ENCODE results near the gene FBLN7.

The FBLN7 gene

GRCh38 chr2:112140899-112141625, 2.9 kb downstream of the FBLN7 start:
- DNase-seq (ENCODE audit: low spot score) = no peak

- DNase-seq (ENCODE audit: low spot score) = no peak
These were observed 3.4 kb downstream of the FBLN7 start for GRCh38 chr2:112141626-112142007.

- no peak for DNase-seq (ENCODE audit: low spot score)
These were observed 4.4 kb downstream of the FBLN7 start for GRCh38 chr2:112142525-112143078.

GRCh38 chr2:112143150-112143549, 5.0 kb downstream of the FBLN7 start:
- DNase-seq (ENCODE audit: low spot score) = no peak

- DNase-seq (ENCODE audit: low spot score) = no peak
These were observed 6.8 kb downstream of the FBLN7 start for GRCh38 chr2:112144966-112145365.

- DNase-seq (ENCODE audit: low spot score) = no peak
These were observed 9.4 kb downstream of the FBLN7 start for GRCh38 chr2:112147382-112148168.

- DNase-seq (ENCODE audit: low spot score) = peak; percentile 5
These were observed 10.3 kb downstream of the FBLN7 start for GRCh38 chr2:112148477-112148876.

- DNase-seq (ENCODE audit: low spot score) = no peak
These were observed 11.0 kb downstream of the FBLN7 start for GRCh38 chr2:112149194-112149593.

- no peak for DNase-seq (ENCODE audit: low spot score)
These were observed 11.8 kb downstream of the FBLN7 start for GRCh38 chr2:112149866-112150435.

GRCh38 chr2:112150447-112150846, 12.3 kb downstream of the FBLN7 start:
- peak; percentile 92 for DNase-seq (ENCODE audit: low spot score)

GRCh38 chr2:112150851-112151250, 12.7 kb downstream of the FBLN7 start:
- DNase-seq (ENCODE audit: low spot score) = no peak

GRCh38 chr2:112151271-112151670, 13.1 kb downstream of the FBLN7 start:
- DNase-seq (ENCODE audit: low spot score) = no peak

GRCh38 chr2:112151701-112152440, 13.7 kb downstream of the FBLN7 start:
- DNase-seq (ENCODE audit: low spot score) = no peak

GRCh38 chr2:112152476-112153178, 14.4 kb downstream of the FBLN7 start:
- no peak for DNase-seq (ENCODE audit: low spot score)

- DNase-seq (ENCODE audit: low spot score) = no peak
These were observed 14.9 kb downstream of the FBLN7 start for GRCh38 chr2:112153179-112153490.

- DNase-seq (ENCODE audit: low spot score) = no peak
These were observed 15.3 kb downstream of the FBLN7 start for GRCh38 chr2:112153501-112153900.

- DNase-seq (ENCODE audit: low spot score) = no peak
These were observed 16.3 kb downstream of the FBLN7 start for GRCh38 chr2:112154246-112155117.

GRCh38 chr2:112155331-112156151, 17.4 kb downstream of the FBLN7 start:
- no peak for DNase-seq (ENCODE audit: low spot score)

GRCh38 chr2:112156152-112156986, 18.2 kb downstream of the FBLN7 start:
- DNase-seq (ENCODE audit: low spot score) = no peak

Measured in GM03348 (cell line).